IgD-negative memory B cell (primary cell): ENCODE data around the gene COL6A1. TPM values are rescaled to one million over a fixed set of nuclear protein-coding genes. Genes with fewer than 3 reads are reported as not detected.
"Not testable (repeated sequence)": the region's sequence is repeated elsewhere in the genome, so short reads cannot be mapped to it uniquely, and the experiment has no call there.

ENCODE experiments used
- H3K27ac Mint-ChIP-seq, 3 donors: one replicate each; pipeline ENCODE4 v1.8.0; 2020 to 2022; ENCODE audit warnings: mild to moderate bottlenecking in 3 of 3, mixed read lengths in 3 of 3, moderate library complexity in 1 of 3
- H3K27me3 Mint-ChIP-seq: one replicate; pipeline ENCODE4 v1.8.0; 2021; ENCODE audit warnings: mixed read lengths
- H3K36me3 Mint-ChIP-seq: one replicate; pipeline ENCODE4 v1.8.0; 2020; ENCODE audit warnings: mild to moderate bottlenecking, mixed read lengths
- H3K4me1 Mint-ChIP-seq, 3 donors: one replicate each; pipeline ENCODE4 v1.8.0; 2020 to 2022; ENCODE audit warnings: mixed read lengths in 3 of 3, mild to moderate bottlenecking in 1 of 3
- H3K4me3 Mint-ChIP-seq, 4 donors: one replicate each; pipeline ENCODE4 v1.8.0; 2020 to 2022; ENCODE audit warnings: mild to moderate bottlenecking in 4 of 4, mixed read lengths in 4 of 4, moderate library complexity in 3 of 4
- H3K9me3 Mint-ChIP-seq, 3 donors: one replicate each; pipeline ENCODE4 v1.8.0; 2020 to 2021; ENCODE audit warnings: mixed read lengths in 3 of 3, mild to moderate bottlenecking in 1 of 3
- polyA plus RNA-seq: library from polyadenylated mRNA; unstranded; fragments of 300-500 nt; fragmentation: Illumina TruSeq; gene quantifications from one replicate; pipeline ENCODE4 v1.2.3, GENCODE V29; 2021

COL6A1 gene
- polyA plus RNA-seq, 1 donor from 2014 or later, result not detected

DNA sequence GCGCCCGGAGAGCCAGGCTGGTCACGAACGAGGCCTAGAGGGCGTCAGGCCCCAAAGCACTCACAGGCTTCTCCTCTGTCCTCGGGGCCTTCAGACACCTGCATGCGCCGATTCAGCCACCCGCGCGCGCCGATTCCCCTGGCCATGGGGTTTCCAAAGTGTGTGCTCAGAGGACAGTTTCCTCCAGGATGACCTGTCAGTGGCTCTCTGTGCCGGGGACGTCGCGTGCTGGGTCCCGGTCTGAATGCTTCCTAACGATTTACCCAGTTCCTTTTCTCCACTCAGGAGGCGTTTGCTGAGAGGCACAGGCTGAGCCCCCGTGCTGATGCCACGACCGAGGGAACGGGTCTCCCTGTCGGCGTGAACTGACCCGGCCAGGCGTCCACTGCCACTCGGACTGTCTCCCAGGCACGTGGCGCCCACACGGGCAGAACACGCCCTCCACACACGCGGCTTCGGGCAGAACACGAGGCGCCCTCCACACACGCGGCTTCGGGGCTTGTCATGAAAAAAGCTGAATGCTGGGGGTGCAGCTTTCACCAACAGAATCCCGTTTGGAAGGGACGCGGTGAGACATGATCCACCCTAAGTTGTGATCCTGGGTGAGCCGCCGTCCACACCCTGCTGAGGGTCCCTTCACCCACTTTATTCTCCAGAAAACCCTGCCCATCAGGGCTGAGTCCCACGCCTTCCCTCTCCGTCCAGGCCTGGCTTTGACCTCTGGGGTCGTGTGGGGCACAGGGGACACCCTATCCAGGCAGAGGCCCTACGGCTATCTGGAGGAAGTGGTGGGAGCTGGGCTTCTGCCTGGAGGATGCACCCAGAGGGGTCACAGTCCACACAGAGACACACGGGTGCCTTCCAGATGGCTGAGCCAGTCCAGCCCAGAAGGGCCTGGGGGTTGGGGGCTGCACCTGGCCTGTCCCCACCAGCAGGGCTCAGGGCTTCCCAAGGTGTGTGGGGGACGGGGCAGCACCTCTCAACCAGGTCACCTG is 56.1 kb downstream of the COL6A1 start:
- no peaks in the 10 kb centered on the region for H3K9me3 Mint-ChIP-seq
- no peak overlapping the region for H3K27ac Mint-ChIP-seq
- H3K4me3 Mint-ChIP-seq, result no peak overlapping the region
- no peaks in the 10 kb centered on the region for H3K27me3 Mint-ChIP-seq
- no peaks in the 10 kb centered on the region for H3K4me1 Mint-ChIP-seq
- no peaks in the 10 kb centered on the region for H3K36me3 Mint-ChIP-seq

DNA sequence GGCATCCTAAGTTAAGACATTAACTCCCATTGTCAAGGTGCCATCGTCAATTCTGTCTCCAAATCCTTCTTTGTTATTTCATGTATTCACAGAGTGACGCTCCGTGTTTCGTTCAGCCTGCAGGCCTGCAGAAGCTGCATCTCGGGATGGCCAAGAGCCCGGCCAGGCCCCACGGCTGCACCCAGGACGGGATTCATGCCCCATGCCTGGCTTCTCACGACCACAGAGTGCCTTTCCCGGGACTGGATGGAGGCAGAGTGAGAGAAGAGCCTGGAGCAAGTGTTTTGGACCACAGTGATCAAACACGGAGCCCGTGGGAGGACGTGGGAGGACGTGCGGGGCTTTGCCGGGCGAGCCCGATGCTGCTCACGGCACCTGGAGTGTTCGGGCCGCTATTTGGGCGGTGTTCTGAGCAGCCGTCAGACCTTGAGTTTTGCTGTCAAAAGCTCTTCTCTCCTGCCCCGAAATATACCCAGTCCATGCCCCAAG is 56.8 kb downstream of the COL6A1 start:
- no peaks in the 10 kb centered on the region for H3K4me1 Mint-ChIP-seq
- H3K9me3 Mint-ChIP-seq, result no peaks in the 10 kb centered on the region
- no peak overlapping the region for H3K4me3 Mint-ChIP-seq
- H3K27ac Mint-ChIP-seq, result no peak overlapping the region
- no peaks in the 10 kb centered on the region for H3K27me3 Mint-ChIP-seq
- H3K36me3 Mint-ChIP-seq, result no peaks in the 10 kb centered on the region

DNA sequence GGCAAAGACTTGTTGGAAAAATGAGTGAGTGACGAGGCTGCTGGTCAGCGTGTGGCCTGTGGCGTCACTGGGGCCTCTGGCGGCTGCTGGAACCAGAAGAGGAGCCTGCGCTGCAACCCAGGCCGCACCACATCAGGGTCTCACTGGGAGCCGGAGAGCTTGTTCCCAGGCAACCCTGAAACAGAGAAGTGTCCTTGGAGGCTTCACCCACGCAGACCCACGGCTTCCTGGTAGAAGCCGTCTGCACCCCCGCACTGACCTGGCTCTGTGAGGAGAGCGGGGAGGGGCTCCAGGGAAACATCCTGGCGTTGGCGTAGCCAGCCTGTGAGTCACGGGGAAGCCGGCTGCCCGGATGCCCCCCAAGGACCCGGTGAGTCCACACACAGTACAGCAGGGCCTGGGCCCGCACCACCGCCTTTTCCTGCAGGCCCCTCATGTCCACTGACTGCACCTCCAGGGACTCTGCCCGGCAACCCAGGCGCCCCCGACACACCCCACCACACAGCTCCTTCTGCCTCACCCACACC is 57.4 kb downstream of the COL6A1 start:
- Mint-ChIP-seq H3K36me3 (no peaks in the 10 kb centered on the region), H3K27me3 (no peaks in the 10 kb centered on the region), H3K4me1 (no peaks in the 10 kb centered on the region), H3K4me3 (no peak overlapping the region), H3K27ac (no peak overlapping the region), H3K9me3 (no peaks in the 10 kb centered on the region)

DNA sequence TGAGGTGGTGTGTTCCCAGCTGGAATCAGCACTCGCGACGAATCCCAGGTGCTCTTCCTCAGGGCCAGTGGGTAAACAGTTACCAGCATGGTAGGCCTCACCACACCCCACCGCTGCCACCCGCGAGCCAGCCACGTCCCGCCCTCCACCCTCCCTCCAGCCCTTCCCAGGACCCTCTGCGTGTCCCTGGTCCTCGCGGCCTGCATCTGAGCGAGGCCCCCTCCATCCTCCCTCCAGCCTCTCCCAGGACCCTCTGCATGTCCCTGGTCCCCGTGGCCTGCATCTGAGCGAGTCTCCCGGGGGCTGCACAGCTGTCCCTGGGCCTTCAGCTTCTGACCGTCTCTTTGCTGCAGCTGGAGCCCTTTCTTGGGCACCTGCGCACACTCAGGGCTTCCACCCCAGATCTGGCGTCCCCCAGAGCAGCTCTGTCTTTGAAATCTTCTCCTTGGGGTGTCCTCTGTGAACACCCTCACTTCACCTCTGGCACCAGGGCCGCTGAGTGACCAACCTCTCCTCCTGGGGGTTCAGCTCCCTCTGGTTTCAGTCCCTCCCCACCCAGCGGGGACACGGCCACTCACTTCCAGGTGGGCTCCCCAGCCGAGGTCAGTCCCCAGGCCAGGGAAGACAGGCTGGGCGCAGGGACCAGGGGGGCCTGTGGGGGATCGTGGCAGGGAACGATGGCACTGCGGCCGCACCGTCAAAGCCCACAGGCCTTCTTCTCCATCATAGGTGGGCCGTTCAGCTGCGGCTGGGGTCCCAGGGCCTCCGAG is 58.5 kb downstream of the COL6A1 start:
- Mint-ChIP-seq H3K27ac (no peak overlapping the region), H3K4me3 (no peak overlapping the region), H3K4me1 (no peaks in the 10 kb centered on the region)

DNA sequence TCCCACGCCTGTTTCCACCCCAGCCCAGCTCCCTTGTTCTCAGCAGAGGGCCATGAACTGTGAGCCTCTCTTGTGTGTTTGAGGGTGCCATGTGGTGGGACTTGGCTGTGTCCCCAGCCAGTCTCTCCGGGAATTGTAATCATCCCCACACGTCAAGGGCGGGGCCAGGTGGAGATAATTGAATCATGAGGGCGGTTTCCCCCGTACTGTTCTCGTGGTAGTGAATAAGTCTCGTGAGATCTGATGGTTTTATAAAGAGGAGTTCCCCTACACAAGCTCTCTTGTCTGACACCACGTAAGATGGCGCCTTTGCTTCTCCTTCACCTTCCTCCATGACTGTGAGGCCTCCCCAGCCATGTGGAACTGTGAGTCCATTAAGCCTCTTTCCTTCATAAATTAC is 59.1 kb downstream of the COL6A1 start:
- H3K4me1 Mint-ChIP-seq, result no peaks in the 10 kb centered on the region
- no peak overlapping the region for H3K27ac Mint-ChIP-seq
- no peaks in the 10 kb centered on the region for H3K36me3 Mint-ChIP-seq
- H3K4me3 Mint-ChIP-seq, result no peak overlapping the region
- H3K9me3 Mint-ChIP-seq, result peaks cover 0 to 2% (median 0%) of the 10 kb centered on the region in 3 donors
- H3K27me3 Mint-ChIP-seq, result no peaks in the 10 kb centered on the region

More for the DNA sequence above, 58.5 kb downstream of the COL6A1 start:
- H3K9me3 Mint-ChIP-seq, result peaks cover 0 to 2% (median 0%) of the 10 kb centered on the region in 3 donors
- no peaks in the 10 kb centered on the region for H3K36me3 Mint-ChIP-seq
- H3K27me3 Mint-ChIP-seq, result no peaks in the 10 kb centered on the region

DNA sequence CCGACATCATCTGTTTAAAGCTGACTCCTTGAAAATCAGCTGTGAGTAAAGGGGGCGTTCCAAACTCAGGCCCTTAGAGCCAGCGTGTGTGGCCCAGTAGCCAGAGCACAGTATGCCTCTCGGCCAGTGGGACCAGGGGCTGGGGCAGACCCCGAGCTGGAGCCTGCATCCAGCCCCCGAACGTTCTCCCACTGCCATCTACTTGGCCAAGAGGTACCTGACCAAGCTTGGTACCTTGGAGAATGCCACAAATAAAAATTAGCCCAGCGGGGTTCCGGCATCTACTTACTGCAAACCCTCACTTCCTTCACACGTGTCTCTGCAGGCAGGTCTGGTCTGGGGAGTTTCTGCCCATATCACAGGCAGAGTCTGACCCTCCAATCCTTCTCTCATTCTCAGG is 59.6 kb downstream of the COL6A1 start:
- Mint-ChIP-seq H3K4me3 (no peak overlapping the region), H3K36me3 (no peaks in the 10 kb centered on the region), H3K9me3 (peaks cover 0 to 2% (median 0%) of the 10 kb centered on the region in 3 donors), H3K4me1 (no peaks in the 10 kb centered on the region), H3K27ac (no peak overlapping the region), H3K27me3 (no peaks in the 10 kb centered on the region)

DNA sequence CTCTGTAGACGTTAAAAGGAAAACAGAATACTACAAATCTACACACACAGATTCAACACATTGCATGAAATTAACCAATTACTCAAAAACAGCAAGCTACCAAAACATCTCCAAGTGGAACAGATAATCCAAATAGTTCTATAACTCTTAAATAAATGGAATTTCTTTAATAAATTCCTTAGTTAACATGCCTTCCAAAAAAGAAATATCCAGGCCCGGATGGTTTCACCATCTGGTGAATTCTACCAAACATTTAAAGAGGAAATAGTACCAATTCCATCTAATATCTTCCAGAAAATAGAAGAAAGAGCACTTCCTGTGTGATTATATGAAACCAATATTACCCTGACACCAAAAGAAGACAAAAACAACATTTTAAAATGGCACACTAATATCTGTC is 63.6 kb downstream of the COL6A1 start:
- H3K27ac Mint-ChIP-seq, result no peak overlapping the region
- peaks cover 0 to 5% (median 0%) of the 10 kb centered on the region in 3 donors for H3K9me3 Mint-ChIP-seq
- H3K27me3 Mint-ChIP-seq, result no peaks in the 10 kb centered on the region
- H3K4me1 Mint-ChIP-seq, result no peaks in the 10 kb centered on the region
- H3K36me3 Mint-ChIP-seq, result no peaks in the 10 kb centered on the region
- H3K4me3 Mint-ChIP-seq, result no peak overlapping the region

DNA sequence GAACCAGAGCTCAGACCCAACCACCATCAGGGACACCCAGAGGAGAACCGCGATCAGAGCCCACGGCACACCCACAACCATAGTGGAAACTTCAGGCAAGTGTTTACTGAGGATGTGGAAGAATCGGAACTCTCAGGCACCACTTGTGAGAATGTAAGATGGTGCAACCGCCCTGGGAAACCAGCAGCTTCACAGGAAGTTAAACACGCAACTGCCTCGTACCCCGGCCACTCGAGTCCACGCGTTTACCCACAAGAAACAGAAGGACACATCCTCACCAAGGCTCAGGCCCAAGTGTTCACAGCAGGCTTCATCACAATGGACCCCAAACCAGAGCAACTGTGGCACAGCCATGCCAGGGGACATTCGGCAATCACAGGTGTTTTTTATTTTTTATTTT is 64.9 kb downstream of the COL6A1 start:
- H3K27ac Mint-ChIP-seq, result no peak overlapping the region
- no peaks in the 10 kb centered on the region for H3K36me3 Mint-ChIP-seq
- peaks cover 0 to 5% (median 0%) of the 10 kb centered on the region in 3 donors for H3K9me3 Mint-ChIP-seq
- peak overlapping the region in 1 of 4 donors; percentile 19 for H3K4me3 Mint-ChIP-seq
- no peaks in the 10 kb centered on the region for H3K4me1 Mint-ChIP-seq
- H3K27me3 Mint-ChIP-seq, result no peaks in the 10 kb centered on the region

DNA sequence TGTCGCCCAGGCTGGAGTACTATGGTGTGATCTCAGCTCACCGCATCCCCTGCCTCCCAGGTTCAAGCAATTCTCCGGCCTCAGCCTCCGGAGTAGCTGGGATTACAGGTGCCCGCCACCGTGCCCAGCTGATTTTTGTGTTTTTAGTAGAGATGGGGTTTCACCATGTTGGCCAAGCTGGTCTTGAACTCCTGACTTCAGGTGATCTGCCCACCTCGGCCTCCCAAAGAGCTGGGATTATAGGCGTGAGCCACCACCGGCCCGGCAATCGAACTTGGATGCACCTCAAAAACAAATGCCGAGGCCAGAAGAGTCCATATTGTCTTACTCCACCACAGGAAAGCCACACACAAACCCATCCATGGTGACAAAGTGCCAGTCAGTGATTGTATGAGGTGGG is 65.3 kb downstream of the COL6A1 start:
- not testable (repeated sequence) for H3K36me3 Mint-ChIP-seq, H3K27ac Mint-ChIP-seq, H3K4me1 Mint-ChIP-seq, H3K9me3 Mint-ChIP-seq, H3K4me3 Mint-ChIP-seq, H3K27me3 Mint-ChIP-seq

DNA sequence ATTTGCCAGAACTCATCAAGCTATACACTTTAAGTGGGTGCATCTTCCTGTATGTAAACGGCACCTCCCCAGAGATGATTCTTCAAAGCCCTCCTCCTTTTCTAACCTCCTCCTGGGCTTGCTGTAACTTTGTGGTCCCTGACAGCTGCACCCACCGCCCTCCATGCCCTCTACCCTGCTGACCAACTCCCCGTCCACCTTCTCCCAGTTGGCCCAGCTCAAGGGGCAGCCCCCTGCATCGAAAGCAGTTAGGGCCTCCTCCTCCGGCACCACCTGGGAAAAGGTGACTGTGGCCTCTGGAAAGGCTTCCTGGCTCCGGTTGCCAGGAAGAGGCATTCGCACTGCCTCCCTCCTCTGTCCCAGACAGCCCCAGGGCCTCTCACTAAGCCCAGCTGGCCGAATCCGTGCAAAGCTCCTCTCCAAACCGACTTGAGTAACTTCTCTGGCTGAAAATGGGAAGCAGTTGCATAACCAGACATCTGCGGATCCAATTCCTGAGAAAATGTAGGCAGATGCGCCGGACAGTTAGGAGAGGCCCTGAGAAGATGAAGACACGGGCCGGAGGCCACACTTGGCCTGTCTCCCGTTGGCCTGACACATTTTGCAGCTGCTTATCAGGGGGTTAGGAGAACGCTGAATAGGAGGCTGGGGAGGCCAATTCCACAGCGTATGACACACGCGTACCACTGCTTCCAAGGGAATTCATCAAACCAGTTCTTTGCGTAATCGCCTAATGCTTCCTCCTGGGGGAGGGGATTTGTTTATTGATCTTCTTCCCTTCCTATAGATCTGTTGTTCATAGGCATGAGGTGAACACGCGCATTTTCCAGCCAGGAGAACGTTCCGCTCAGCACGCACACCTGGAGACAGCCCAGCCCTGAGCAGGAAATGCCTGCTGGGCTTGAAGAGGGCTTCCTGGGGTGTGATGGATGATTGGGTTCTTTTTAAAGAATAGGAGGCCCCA is 67.6 kb downstream of the COL6A1 start:
- H3K27ac Mint-ChIP-seq, result no peak overlapping the region
- H3K36me3 Mint-ChIP-seq, result no peaks in the 10 kb centered on the region
- H3K4me1 Mint-ChIP-seq, result no peaks in the 10 kb centered on the region
- H3K4me3 Mint-ChIP-seq, result no peak overlapping the region
- H3K27me3 Mint-ChIP-seq, result no peaks in the 10 kb centered on the region
- H3K9me3 Mint-ChIP-seq, result peaks cover 0 to 4% (median 0%) of the 10 kb centered on the region in 3 donors

DNA sequence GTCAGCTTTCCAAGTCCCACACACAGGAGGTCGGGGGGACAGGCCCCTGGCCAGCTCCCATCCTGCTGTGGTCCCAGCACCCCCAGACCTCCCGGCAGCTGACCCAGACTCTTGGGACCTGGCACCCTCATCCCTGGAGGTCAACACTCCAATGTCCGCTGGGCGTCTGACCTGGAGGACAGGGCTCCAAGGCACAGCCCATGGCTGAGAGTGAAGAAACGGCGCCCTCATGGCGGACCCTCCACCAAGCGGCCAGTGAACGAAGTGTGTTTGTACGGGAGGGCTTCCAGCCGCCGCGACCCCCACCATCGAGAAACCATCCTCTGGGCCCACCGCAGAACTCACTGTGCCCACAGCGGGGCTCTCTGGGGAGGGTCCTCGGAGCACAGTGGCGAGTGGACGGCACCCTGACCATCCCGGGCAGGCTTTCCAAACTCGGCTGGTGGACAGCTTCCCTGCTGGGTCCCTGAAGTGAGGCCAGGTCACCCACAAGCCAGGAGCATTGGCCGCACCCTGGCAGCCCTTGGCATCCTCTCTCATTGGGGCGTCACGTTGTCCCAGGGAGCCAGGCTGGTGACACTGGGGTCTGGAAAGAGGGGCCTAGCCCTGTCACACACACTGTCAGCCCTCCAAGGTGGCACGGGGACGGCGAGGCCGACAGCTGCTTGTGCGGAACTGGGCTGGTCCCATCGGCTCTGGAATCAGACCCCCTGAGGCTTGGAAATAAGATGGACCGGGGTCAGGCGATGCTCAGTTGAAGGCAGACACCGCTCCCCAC is 68.5 kb downstream of the COL6A1 start:
- no peaks in the 10 kb centered on the region for H3K4me1 Mint-ChIP-seq
- H3K9me3 Mint-ChIP-seq, result peaks cover 0 to 3% (median 0%) of the 10 kb centered on the region in 3 donors
- no peak overlapping the region for H3K27ac Mint-ChIP-seq
- no peaks in the 10 kb centered on the region for H3K27me3 Mint-ChIP-seq
- no peak overlapping the region for H3K4me3 Mint-ChIP-seq
- H3K36me3 Mint-ChIP-seq, result no peaks in the 10 kb centered on the region

DNA sequence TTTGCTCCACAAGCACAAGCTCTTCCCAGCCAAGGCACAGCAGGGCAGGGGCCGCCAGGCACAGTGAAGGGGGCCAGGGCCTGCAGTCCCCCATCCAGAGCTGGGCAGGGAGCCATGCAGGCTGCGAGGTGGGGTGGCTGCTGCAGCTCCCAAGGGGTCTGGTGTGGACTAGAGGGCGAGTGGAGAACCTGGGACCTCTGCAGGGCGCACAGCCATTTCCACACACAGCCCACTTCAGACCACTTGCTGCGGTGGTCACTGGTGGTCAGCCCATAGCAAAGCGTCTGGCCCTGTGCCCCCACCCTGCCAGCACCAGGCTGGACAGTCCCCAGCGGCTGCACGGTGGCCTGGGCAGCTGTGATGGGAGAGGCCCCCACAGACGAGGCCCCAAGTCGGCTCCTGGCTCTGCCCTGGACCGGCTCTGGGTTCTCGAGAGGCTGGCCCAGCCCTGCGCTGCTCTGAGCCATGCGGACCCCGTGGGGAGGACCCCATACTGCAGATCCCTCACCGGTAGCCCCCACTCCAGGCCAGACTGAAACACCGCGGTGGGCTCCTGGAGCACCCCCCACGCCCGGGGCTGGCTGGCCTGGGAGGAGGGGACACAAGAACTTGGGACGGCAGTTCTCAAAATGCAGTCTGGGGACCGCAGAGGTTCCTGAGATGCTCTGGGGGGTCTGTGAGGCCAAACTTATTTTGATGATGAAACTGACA is 69.3 kb downstream of the COL6A1 start:
- Mint-ChIP-seq H3K27ac (no peak overlapping the region), H3K36me3 (no peaks in the 10 kb centered on the region), H3K4me1 (no peaks in the 10 kb centered on the region), H3K9me3 (peaks cover 0 to 3% (median 0%) of the 10 kb centered on the region in 3 donors), H3K27me3 (peaks cover under 1% of the 10 kb centered on the region), H3K4me3 (no peak overlapping the region)

DNA sequence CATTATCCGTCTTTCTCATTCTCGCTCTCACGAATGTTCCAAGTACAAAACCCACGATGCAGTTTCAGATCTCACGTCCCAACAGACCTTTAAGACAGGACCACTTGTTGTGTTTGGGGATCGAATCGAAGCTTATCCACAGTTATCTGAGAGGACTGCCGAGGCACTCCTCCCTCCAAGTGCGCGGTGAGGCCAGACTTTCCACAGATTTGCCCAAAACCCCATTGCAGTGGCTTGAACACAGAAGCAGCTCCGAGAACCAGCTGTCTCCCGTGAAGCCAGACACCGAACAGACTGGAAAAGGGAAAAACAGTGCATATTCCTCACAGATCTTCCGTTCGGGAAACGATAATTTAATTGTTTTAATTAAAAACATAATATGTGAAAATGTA is 69.8 kb downstream of the COL6A1 start:
- Mint-ChIP-seq H3K27ac (no peak overlapping the region), H3K9me3 (peaks cover 0 to 2% (median 0%) of the 10 kb centered on the region in 3 donors), H3K27me3 (peaks cover 6% of the 10 kb centered on the region), H3K36me3 (no peaks in the 10 kb centered on the region), H3K4me1 (no peaks in the 10 kb centered on the region), H3K4me3 (no peak overlapping the region)
